Keratinocyte (primary cell): Measurements from ENCODE around the gene GPR107. TPM values are rescaled to one million over a fixed set of nuclear protein-coding genes. Genes with fewer than 3 reads are reported as not detected.

Experiments
- DNase-seq: peaks from one replicate; pipeline ENCODE4 v3.0.0-alpha.2; 2011; ENCODE audit warnings: low read depth, missing footprints, low spot score
- FAIRE-seq: peaks from 2 replicates; lab custom pipeline; 2011; peaks lifted over from hg19 to GRCh38; lab: Jason Lieb, UNC
- H2AFZ ChIP-seq: 2 replicates; pipeline ENCODE4 v1.6.0; 2012; ENCODE audit warnings: low read length, control low read depth, inconsistent platforms; ENCODE audit not compliant: control insufficient read depth
- H3K27ac ChIP-seq: 2 replicates; pipeline ENCODE4 v1.5.1; 2011; ENCODE audit warnings: low read length; ENCODE audit not compliant: control insufficient read depth, insufficient read depth
- H3K27me3 ChIP-seq: 3 replicates; pipeline ENCODE4 v1.6.0; 2011; ENCODE audit warnings: low read length; ENCODE audit not compliant: control insufficient read depth, insufficient read depth; ENCODE audit errors: extremely low read depth
- H3K36me3 ChIP-seq, 2 experiments: 2 replicates in 1 of 2; 3 replicates in 1 of 2; pipeline ENCODE4 v1.5.1; 2011; ENCODE audit warnings: low read length in 2 of 2, mild to moderate bottlenecking in 1 of 2; ENCODE audit not compliant: control insufficient read depth in 2 of 2, insufficient read depth in 2 of 2; ENCODE audit errors: extremely low read depth in 1 of 2
- H3K4me1 ChIP-seq: 3 replicates; pipeline ENCODE4 v1.5.1; 2011; ENCODE audit warnings: low read length; ENCODE audit not compliant: control insufficient read depth, insufficient read depth; ENCODE audit errors: extremely low read depth
- H3K4me2 ChIP-seq: 3 replicates; pipeline ENCODE4 v1.6.0; 2011; ENCODE audit warnings: low read depth, low read length; ENCODE audit not compliant: control insufficient read depth, insufficient read depth; ENCODE audit errors: extremely low read depth
- H3K4me3 ChIP-seq, 3 experiments: fragments of 200-600 bp in 1 of 3; sonication (generic) in 1 of 3; 2 replicates in 2 of 3; 3 replicates in 1 of 3; pipeline ENCODE4 v1.5.1; 2011 to 2016; ENCODE audit warnings: low read length in 3 of 3, mild to moderate bottlenecking in 3 of 3, control low read depth in 2 of 3, inconsistent platforms in 1 of 3, low read depth in 1 of 3, mixed read lengths in 1 of 3, mixed run types in 1 of 3, moderate library complexity in 1 of 3; ENCODE audit not compliant: control insufficient read depth in 2 of 3, insufficient read depth in 2 of 3; ENCODE audit errors: extremely low read depth in 1 of 3
- H3K79me2 ChIP-seq: 2 replicates; pipeline ENCODE4 v1.6.0; 2012; ENCODE audit warnings: low read length; ENCODE audit not compliant: control insufficient read depth, insufficient read depth
- H3K9ac ChIP-seq: 3 replicates; pipeline ENCODE4 v1.6.0; 2011; ENCODE audit warnings: low read length; ENCODE audit not compliant: control insufficient read depth, insufficient read depth; ENCODE audit errors: extremely low read depth
- H3K9me1 ChIP-seq: 3 replicates; pipeline ENCODE4 v1.6.0; 2011; ENCODE audit warnings: low read length; ENCODE audit not compliant: control insufficient read depth, insufficient read depth; ENCODE audit errors: extremely low read depth
- H3K9me3 ChIP-seq: 2 replicates; pipeline ENCODE4 v1.5.1; 2012; ENCODE audit warnings: low read depth, low read length; ENCODE audit not compliant: control insufficient read depth
- H4K20me1 ChIP-seq: 3 replicates; pipeline ENCODE4 v1.6.0; 2011; ENCODE audit warnings: low read length; ENCODE audit not compliant: control insufficient read depth, insufficient read depth; ENCODE audit errors: extremely low read depth
- EZH2 ChIP-seq: IDR thresholded peaks from one replicate; pipeline ENCODE4 v1.6.1; 2012; ENCODE audit warnings: inconsistent platforms, mild to moderate bottlenecking, low read length, moderate library complexity
- dilution Hi-C: fragments of 300-500 bp; cut with MboI; formaldehyde crosslinking; loops from one replicate; pipeline ENCODE4 v1.7.0; 2020; ENCODE audit warnings: low sequenced_read_pairs; ENCODE audit not compliant: extremely low pct_ligation_motif_present
- polyA plus RNA-seq, 5 experiments: library from polyadenylated mRNA; depleted of rRNA in 3 of 5; stranded (reverse) in 3 of 5; stranded (forward) in 1 of 5; unstranded in 1 of 5; fragments of >200 nt; gene quantifications; 1 replicate in 1 of 5; 2 replicates in 3 of 5; 3 replicates in 1 of 5; pipeline versions ENCODE4 v1.2.1 to v1.2.3, GENCODE V29; 2011 to 2012; ENCODE audit warnings: missing spikeins in 2 of 5, low read depth in 1 of 5, low replicate concordance in 1 of 5
- TF ChIP-seq, protein P1 (sequence below), 3 experiments: IDR thresholded peaks in 1 of 3; conservative IDR thresholded peaks in 1 of 3; optimal IDR thresholded peaks in 1 of 3; 2 replicates in 2 of 3; 3 replicates in 1 of 3; pipeline versions ENCODE3 to v1.5.1; 2011; ENCODE audit warnings: low read length in 3 of 3, mild to moderate bottlenecking in 3 of 3, moderate library complexity in 2 of 3, control low read depth in 1 of 3, inconsistent platforms in 1 of 3; ENCODE audit not compliant: insufficient read depth in 2 of 3; ENCODE audit errors: extremely low read depth in 1 of 3

Gene GPR107
- polyA plus RNA-seq, 1 donor (not counting 4 experiments of a cell fraction or from before 2014, with no cell fraction given): 27.3 TPM

DNA sequence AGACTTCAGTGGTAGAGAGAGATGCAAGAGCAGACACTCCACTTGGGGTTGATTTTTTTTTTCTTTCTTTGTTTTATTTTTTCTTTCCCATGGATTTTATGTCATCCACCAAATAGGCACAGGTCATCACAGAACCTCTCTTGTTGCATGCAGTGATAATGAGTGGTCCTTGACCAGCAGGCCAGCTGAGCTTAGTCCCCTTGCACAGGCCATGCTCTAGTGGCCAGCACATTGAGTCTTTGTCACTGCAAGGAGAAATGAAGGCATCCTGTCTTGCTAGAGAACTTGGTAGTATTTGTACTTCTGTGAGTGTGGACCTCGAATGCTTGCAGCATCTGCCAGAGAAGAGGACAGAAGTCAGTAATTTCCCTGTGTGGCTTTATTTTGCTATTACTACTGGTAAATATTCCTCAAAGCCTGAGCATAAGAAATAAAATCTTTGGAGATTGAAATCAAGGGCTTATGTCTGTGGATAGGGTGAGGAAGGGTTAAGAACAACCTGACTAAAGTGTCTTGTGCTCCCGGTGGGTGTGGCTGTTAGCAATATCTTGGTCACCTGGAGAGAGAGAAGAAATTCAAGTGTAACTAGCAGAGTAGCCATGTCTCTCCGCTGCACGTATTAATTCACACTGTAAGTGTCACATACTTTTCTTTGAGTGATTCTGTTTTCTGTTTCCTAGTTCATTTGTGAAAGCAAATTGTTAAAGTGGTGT is 73.2 kb downstream of the GPR107 start:
- H4K20me1 ChIP-seq: no peaks in the 10 kb centered on the region
- H3K27me3 ChIP-seq: no peaks in the 10 kb centered on the region
- no peak overlapping the region for H3K4me3 ChIP-seq
- H3K9me1 ChIP-seq: no peaks in the 10 kb centered on the region
- H3K4me1 ChIP-seq: peaks cover 23% of the 10 kb centered on the region
- DNase-seq (no peak), FAIRE-seq (no peak)
- dilution Hi-C loops: no loop called here
- H3K36me3 ChIP-seq: peaks cover 11 to 17% of the 10 kb centered on the region in 2 experiments
- H3K79me2 ChIP-seq: no peaks in the 10 kb centered on the region
- no peak overlapping the region for H3K4me2 ChIP-seq
- H3K9ac ChIP-seq: no peak overlapping the region
- H3K27ac ChIP-seq: no peak overlapping the region
- no peak overlapping the region for H2AFZ ChIP-seq
- H3K9me3 ChIP-seq: no peaks in the 10 kb centered on the region
- TF ChIP-seq, protein P1, sequence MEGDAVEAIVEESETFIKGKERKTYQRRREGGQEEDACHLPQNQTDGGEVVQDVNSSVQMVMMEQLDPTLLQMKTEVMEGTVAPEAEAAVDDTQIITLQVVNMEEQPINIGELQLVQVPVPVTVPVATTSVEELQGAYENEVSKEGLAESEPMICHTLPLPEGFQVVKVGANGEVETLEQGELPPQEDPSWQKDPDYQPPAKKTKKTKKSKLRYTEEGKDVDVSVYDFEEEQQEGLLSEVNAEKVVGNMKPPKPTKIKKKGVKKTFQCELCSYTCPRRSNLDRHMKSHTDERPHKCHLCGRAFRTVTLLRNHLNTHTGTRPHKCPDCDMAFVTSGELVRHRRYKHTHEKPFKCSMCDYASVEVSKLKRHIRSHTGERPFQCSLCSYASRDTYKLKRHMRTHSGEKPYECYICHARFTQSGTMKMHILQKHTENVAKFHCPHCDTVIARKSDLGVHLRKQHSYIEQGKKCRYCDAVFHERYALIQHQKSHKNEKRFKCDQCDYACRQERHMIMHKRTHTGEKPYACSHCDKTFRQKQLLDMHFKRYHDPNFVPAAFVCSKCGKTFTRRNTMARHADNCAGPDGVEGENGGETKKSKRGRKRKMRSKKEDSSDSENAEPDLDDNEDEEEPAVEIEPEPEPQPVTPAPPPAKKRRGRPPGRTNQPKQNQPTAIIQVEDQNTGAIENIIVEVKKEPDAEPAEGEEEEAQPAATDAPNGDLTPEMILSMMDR (optimal IDR thresholded peaks at IDR 0.05 in 1 of 3, IDR thresholded peaks at IDR 0.05 in 1 of 3, conservative IDR thresholded peaks at IDR 0.05 in 1 of 3; ENCODE audit: extremely low read depth in 1 of 3, insufficient read depth in 2 of 3, low read length in 3 of 3): no peak
- TF ChIP-seq EZH2: no peak

DNA sequence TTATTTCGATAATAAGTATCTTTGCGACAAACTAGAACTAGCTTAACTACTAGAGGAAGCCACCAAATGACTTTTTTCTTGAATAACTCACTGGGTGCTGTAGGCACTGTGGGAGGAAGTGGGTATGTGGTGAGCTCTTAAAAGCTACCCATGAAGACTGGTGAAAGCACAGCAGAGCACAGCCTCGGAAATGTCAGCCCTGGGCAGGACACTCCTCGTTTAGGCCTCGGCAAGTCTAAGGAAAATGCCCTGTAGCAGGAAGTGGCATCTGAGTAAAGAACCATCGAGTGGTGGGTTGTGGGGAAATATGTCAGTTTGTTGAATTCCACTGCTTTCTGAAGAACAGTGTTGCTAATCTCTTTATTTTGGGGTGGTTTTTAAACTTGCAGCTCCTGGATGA is 74.5 kb downstream of the GPR107 start:
- Histone ChIP-seq H3K9ac (no peak overlapping the region), H3K9me1 (no peaks in the 10 kb centered on the region), H3K27me3 (no peaks in the 10 kb centered on the region), H4K20me1 (no peaks in the 10 kb centered on the region), H3K79me2 (no peaks in the 10 kb centered on the region), H3K4me2 (no peak overlapping the region), H3K4me1 (peaks cover 23% of the 10 kb centered on the region), H3K36me3 (peaks cover 11 to 14% of the 10 kb centered on the region in 2 experiments), H3K4me3 (no peak overlapping the region), H3K27ac (peak overlapping the region; percentile 50), H3K9me3 (no peaks in the 10 kb centered on the region), H2AFZ (no peak overlapping the region)
- peak; percentile 20 for FAIRE-seq
- no peak for DNase-seq
- dilution Hi-C loops: no loop called here
- TF ChIP-seq, protein P1 (optimal IDR thresholded peaks at IDR 0.05 in 1 of 3, IDR thresholded peaks at IDR 0.05 in 1 of 3, conservative IDR thresholded peaks at IDR 0.05 in 1 of 3; ENCODE audit: extremely low read depth in 1 of 3, insufficient read depth in 2 of 3, low read length in 3 of 3): no peak
- TF ChIP-seq EZH2: no peak
